Upper lobe of left lung (tissue), 6 donors: ENCODE results near the gene STON2. TPM values are rescaled to one million over a fixed set of nuclear protein-coding genes. Genes with fewer than 3 reads are reported as not detected.

Experiments used
- ATAC-seq, 2 donors: fragments of 200-7000 bp; cut with Tn5 transposase; one replicate each; pipeline ENCODE4 v1.9.1; 2022; ENCODE audit warnings: mild to moderate bottlenecking in 2 of 2, moderate library complexity in 2 of 2; ENCODE audit not compliant: low FRiP score in 2 of 2
- DNase-seq, 2 donors: peaks; one replicate each; pipeline ENCODE4 v3.0.0-alpha.2; 2019 to 2020
- H3K27ac ChIP-seq, 4 donors: fragments of 200-600 bp; sonication (generic); one replicate each; pipeline ENCODE4 v1.5.1; 2016 to 2019
- H3K27me3 ChIP-seq, 4 donors: fragments of 200-600 bp; sonication (generic); one replicate each; pipeline ENCODE4 v1.5.1; 2017 to 2019
- H3K36me3 ChIP-seq, 4 donors: fragments of 200-600 bp; sonication (generic); one replicate each; pipeline ENCODE4 v1.5.1; 2016 to 2019
- H3K4me1 ChIP-seq, 4 donors: fragments of 200-600 bp; sonication (generic); one replicate each; pipeline ENCODE4 v1.5.1; 2018 to 2019
- H3K4me3 ChIP-seq, 4 donors: fragments of 200-600 bp; sonication (generic); one replicate each; pipeline ENCODE4 v1.5.1; 2017 to 2019; ENCODE audit warnings: mild to moderate bottlenecking in 2 of 4, moderate library complexity in 1 of 4
- H3K9me3 ChIP-seq, 4 donors: fragments of 200-600 bp; sonication (generic); one replicate each; pipeline ENCODE4 v1.5.1; 2018 to 2019
- EP300 ChIP-seq, 4 donors: sonication (generic); formaldehyde crosslinking; IDR thresholded peaks; one replicate each; pipeline ENCODE4 v1.5.1; 2017; ENCODE audit warnings: antibody characterized with exemption in 4 of 4, control low read depth in 2 of 4
- POLR2A ChIP-seq, 4 donors: fragments of 450-650 bp; IDR thresholded peaks; one replicate each; pipeline ENCODE4 v1.5.1; 2016 to 2017; ENCODE audit warnings: antibody characterized with exemption in 4 of 4, mild to moderate bottlenecking in 2 of 4
- POLR2AphosphoS5 ChIP-seq, 2 donors: sonication (generic); formaldehyde crosslinking; IDR thresholded peaks; one replicate each; pipeline ENCODE4 v1.5.1; 2017; ENCODE audit warnings: antibody characterized with exemption in 2 of 2
- whole genome bisulfite sequencing, 2 donors: methylation state at CpG; one replicate each; pipeline ENCODE4 v1.1.5; 2017 to 2018; 5-methylcytosine and 5-hydroxymethylcytosine counted together
- small RNA-seq, 4 donors: library from RNA; depleted of rRNA; stranded (forward); fragments of <200 nt; gene quantifications; one replicate each; pipeline ENCODE3, GENCODE V24; 2016
- total RNA-seq, 6 donors: library from RNA; depleted of rRNA in 4 of 6; stranded (reverse); fragments of >200 nt in 4 of 6; gene quantifications; one replicate each; pipeline versions ENCODE4 v1.1.0 to v1.2.1, GENCODE V29; 2016 to 2021
- TF ChIP-seq, protein P1 (sequence below), 6 experiments: fragments of 450-650 bp in 4 of 6; fragments of 200-600 bp in 2 of 6; sonication (generic) in 2 of 6; IDR thresholded peaks; one replicate each; pipeline ENCODE4 v1.5.1; 2016 to 2019; ENCODE audit warnings: antibody characterized with exemption in 6 of 6
- donor health status: DM: no; HTN: no; CAD: no; lungs with moderate emphysema.
- donor health status: DM: no; HTN: yes; CAD: no; lungs with severe emphysema.

Gene STON2
- total RNA-seq, 6 donors from 2014 or later = 22.3 to 34.8 (median 26.7) TPM

DNA sequence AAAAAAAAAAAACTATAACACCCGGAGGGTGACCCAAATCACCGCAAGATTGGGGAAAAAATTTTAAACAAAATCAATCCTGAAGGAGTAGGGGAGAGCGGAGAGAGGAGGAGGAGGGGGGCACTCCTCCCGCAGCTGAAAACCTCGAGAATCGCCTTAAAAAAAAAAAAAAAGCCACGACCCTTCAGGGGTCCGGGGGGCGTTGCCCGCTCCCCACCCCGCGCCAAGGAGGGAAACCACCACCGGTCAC, 179.6 kb downstream of the STON2 start:
- peak overlapping the region; percentile 61 to 77 (median 66) for H3K4me3 ChIP-seq
- ATAC-seq (no peak), DNase-seq (no peak)
- no peaks in the 10 kb centered on the region for H3K27me3 ChIP-seq
- peaks cover 14 to 34% (median 18%) of the 10 kb centered on the region in 4 donors for H3K4me1 ChIP-seq
- H3K27ac ChIP-seq = peak overlapping the region; percentile 98 to 99 (median 99)
- no peaks in the 10 kb centered on the region for H3K9me3 ChIP-seq
- WGBS, 2 donors = 1% methylated on average over 13 of the region's 13 CpGs
- H3K36me3 ChIP-seq = peaks cover 0 to 10% (median 5%) of the 10 kb centered on the region in 4 donors
- TF ChIP-seq, protein P1, sequence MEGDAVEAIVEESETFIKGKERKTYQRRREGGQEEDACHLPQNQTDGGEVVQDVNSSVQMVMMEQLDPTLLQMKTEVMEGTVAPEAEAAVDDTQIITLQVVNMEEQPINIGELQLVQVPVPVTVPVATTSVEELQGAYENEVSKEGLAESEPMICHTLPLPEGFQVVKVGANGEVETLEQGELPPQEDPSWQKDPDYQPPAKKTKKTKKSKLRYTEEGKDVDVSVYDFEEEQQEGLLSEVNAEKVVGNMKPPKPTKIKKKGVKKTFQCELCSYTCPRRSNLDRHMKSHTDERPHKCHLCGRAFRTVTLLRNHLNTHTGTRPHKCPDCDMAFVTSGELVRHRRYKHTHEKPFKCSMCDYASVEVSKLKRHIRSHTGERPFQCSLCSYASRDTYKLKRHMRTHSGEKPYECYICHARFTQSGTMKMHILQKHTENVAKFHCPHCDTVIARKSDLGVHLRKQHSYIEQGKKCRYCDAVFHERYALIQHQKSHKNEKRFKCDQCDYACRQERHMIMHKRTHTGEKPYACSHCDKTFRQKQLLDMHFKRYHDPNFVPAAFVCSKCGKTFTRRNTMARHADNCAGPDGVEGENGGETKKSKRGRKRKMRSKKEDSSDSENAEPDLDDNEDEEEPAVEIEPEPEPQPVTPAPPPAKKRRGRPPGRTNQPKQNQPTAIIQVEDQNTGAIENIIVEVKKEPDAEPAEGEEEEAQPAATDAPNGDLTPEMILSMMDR (IDR thresholded peaks at IDR 0.05) = no peak
- TF ChIP-seq POLR2A (IDR thresholded peaks at IDR 0.05) (peak in 2 of 4 donors; percentile 57 to 92), EP300 (IDR thresholded peaks at IDR 0.05) (no peak), POLR2AphosphoS5 (IDR thresholded peaks at IDR 0.05) (no peak)

DNA sequence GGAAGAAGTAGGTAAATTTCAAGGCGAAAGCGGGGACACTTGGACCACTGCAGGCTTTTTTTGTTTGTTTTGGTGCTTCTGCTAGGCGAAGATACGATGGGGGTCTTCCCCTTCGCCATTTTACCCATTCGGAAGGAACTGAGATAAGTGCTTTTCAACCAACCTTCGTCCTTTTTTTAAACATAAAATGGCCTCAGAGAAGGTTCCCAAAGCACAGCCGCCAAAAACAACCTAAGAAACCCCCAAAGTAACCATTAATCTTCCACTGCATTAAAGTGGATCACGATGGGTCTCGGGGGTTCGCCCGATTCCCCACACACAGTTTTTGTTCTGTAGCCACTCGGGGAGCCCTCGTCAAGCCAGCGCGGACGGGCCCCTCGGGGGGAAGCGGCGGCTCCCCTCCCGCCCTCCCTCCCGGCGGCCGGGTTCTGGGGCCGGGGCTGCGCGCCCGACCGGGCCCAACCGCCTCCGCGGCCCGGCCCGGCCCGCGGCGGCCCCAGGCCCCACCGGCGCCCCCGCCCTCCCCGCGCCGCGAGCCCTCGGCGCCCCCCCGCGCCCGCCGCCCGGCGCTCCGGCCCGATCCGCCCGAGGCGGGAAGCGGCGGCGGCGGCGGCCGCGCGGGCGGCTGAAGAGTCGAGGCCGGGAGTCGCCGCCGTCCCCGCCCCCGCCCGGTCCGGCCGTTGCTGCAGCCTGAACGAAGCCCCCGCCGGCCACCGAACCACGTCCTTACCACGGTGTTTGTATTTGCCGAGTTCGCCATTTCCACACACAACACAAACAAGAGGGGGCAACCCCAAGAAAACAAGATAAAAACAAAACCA, 180.2 kb downstream of the STON2 start:
- peaks cover 14 to 34% (median 18%) of the 10 kb centered on the region in 4 donors for H3K4me1 ChIP-seq
- peaks cover 0 to 15% (median 9%) of the 10 kb centered on the region in 4 donors for H3K36me3 ChIP-seq
- TF ChIP-seq POLR2AphosphoS5 (IDR thresholded peaks at IDR 0.05) (no peak), POLR2A (IDR thresholded peaks at IDR 0.05) (no peak), EP300 (IDR thresholded peaks at IDR 0.05) (no peak)
- TF ChIP-seq, protein P1 (IDR thresholded peaks at IDR 0.05) = no peak
- no peaks in the 10 kb centered on the region for H3K9me3 ChIP-seq
- 0 to 1% methylated on average over 26 to 30 of the region's 84 CpGs for WGBS, 2 donors
- DNase-seq (peak; percentile 34 to 92), ATAC-seq (peak in 1 of 2 donors; percentile 13)
- peak overlapping the region; percentile 98 to 99 (median 99) for H3K27ac ChIP-seq
- H3K4me3 ChIP-seq = peak overlapping the region; percentile 61 to 83 (median 66)
- no peaks in the 10 kb centered on the region for H3K27me3 ChIP-seq

DNA sequence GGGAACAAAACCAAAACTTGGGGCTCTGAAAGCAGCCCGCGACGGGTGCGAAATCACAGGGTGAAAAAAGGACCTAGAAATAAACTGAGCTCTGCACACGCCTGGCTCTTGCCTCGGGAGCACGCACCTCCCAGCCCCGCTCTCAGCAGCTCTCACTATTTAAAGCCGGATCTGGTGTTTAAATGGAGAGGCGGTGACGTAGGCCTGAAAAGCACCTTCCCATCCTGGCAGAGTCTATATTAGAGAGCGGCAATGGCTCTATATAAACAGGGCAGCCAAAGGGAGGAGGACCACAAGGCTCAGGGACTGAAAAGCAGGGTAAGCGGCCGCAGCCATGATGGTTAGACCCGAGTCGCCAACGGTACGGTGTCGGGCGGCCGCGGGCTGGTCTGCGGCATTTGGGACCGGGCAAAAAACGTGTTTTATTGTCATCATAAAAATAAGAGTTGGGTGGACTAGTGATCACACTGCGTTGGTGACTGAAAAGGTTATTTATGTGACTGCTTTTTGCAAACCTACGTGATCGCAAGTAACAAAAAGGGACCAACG, 180.8 kb downstream of the STON2 start:
- peak; percentile 98 to 100 for TF ChIP-seq POLR2AphosphoS5 (IDR thresholded peaks at IDR 0.05)
- peak in 1 of 4 donors; percentile 78 for TF ChIP-seq EP300 (IDR thresholded peaks at IDR 0.05)
- TF ChIP-seq, protein P1 (IDR thresholded peaks at IDR 0.05) = peak in 1 of 6 experiments; percentile 28
- peak; percentile 83 to 100 (median 99) for TF ChIP-seq POLR2A (IDR thresholded peaks at IDR 0.05)
- Histone ChIP-seq H3K36me3 (peaks cover 0 to 22% (median 9%) of the 10 kb centered on the region in 4 donors), H3K27ac (peak overlapping the region; percentile 98 to 99 (median 99)), H3K27me3 (no peaks in the 10 kb centered on the region), H3K4me3 (peak overlapping the region; percentile 61 to 83 (median 66)), H3K9me3 (no peaks in the 10 kb centered on the region), H3K4me1 (peaks cover 14 to 34% (median 18%) of the 10 kb centered on the region in 4 donors)
- DNase-seq (peak; percentile 91 to 95), ATAC-seq (peak; percentile 83 to 94)
- 0 to 2% methylated on average over 26 to 29 of the region's 29 CpGs for WGBS, 2 donors

DNA sequence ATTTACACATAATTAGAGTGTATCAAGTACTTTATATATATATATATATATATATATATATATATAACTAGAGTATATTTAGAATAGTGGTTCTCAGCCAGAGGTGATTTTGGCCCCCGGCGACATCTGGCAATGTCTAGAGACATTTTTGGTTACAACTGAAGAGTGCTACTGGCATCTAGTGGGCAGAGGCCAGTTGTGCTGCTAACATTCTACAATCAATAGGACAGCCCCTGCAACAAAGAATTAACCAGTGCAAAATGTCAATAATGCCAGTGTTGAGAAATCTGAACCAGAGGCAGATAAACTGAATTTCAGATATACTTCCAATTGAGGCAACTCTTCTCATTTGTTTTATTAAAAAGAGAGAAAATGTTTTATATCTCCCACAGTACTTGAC, 188.3 kb downstream of the STON2 start:
- Histone ChIP-seq H3K4me3 (no peak overlapping the region), H3K27me3 (no peaks in the 10 kb centered on the region), H3K9me3 (no peaks in the 10 kb centered on the region), H3K4me1 (peaks cover 0 to 10% (median 5%) of the 10 kb centered on the region in 4 donors), H3K36me3 (peaks cover 0 to 60% (median 16%) of the 10 kb centered on the region in 4 donors), H3K27ac (no peak overlapping the region)
- 36 to 45% methylated on average over 2 of the region's 2 CpGs for WGBS, 2 donors
- DNase-seq (peak in 1 of 2 donors; percentile 26), ATAC-seq (peak in 1 of 2 donors; percentile 48)
- no peak for TF ChIP-seq POLR2A (IDR thresholded peaks at IDR 0.05)
- TF ChIP-seq POLR2AphosphoS5 (IDR thresholded peaks at IDR 0.05) = no peak
- TF ChIP-seq, protein P1 (IDR thresholded peaks at IDR 0.05) = peak in 3 of 6 experiments; percentile 19 to 37 (median 21)
- TF ChIP-seq EP300 (IDR thresholded peaks at IDR 0.05) = no peak

Small RNA genes within 50 kb of the gene (small RNA-seq; reads per million reads assigned to genes)
- gene DYNLL1P1 = 0 reads per million in 4 donors
- 0 reads per million in 4 donors for gene DYNLL1P2

Other genes with a start within 250 kb of the STON2 start
- 10 to 100 TPM; 17.2 to 31.6 (median 23.7) TPM for gene GTF2A1, start 179.4 kb downstream of the STON2 start, total RNA-seq
- gene SEL1L, start 133.5 kb upstream of the STON2 start, total RNA-seq = 100 to 1,000 TPM in 2 of 6 donors, 10 to 100 TPM in 4; 24.1 to 120 (median 64.0) TPM